GM19099 (cell line): ENCODE data around the gene MDK.
A peak's percentile ranks its signal among the peaks of the same experiment; 100 is the strongest.

ENCODE experiments used
- POLR2A ChIP-seq: IDR thresholded peaks from 3 replicates; pipeline ENCODE4 v1.6.1; 2011; ENCODE audit warnings: low read depth; ENCODE audit not compliant: insufficient read length; ENCODE audit errors: extremely low read depth

MDK gene

GRCh38 chr11:46342239-46342638, 39.2 kb upstream of the MDK start:
- TF ChIP-seq POLR2A: no peak

DNA sequence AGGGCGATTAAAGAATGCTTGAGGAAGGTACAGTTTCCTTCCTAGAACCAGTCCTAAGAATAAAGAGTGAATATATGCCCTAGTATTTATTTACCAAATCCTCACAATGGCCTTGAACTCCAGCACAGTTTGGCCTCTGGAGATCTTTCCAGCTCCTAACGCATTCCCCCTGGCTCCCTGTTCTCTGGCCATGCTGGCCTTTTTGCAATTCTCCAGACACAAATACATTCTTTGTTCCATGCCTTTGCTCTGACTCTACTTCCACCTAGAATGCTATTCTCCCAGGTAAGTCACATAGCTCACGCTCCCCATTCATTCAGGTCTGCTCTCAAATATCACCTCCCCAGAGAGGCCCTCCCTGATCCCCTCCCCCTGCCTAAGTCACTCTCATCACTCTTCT, 37.9 kb upstream of the MDK start:
- TF ChIP-seq POLR2A: no peak

GRCh38 chr11:46345131-46345597, 36.3 kb upstream of the MDK start:
- peak; percentile 53 for TF ChIP-seq POLR2A

DNA sequence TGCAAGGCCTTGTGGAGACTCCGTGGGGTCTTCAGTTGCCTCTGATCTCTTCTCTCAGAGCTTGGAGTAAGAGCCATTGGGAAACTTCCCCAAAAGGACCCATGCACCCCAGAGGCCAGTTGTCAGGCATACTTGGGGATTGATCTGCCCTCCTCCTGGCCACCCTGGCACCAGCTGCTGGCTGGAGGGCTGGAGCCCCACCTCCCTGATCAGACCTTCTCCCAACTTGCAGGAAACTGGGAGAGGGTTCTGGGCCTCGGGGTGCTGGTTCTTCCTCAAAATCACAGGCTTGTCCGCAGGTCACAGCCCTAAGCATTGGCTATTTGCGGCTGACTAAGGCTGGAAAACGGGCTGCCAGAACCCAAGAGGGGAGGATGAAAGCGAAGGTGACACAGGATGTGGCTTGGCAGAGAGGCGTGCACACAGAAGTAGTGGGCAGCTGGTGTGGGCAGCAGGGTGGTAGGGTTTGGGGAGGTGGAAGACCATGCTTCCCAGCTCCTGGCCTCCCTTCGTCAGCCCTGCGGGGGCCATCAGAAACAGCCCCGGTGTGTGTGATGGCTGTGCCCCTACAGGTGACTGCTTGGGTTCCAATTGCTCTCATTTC, 35.5 kb upstream of the MDK start:
- TF ChIP-seq POLR2A: no peak

DNA sequence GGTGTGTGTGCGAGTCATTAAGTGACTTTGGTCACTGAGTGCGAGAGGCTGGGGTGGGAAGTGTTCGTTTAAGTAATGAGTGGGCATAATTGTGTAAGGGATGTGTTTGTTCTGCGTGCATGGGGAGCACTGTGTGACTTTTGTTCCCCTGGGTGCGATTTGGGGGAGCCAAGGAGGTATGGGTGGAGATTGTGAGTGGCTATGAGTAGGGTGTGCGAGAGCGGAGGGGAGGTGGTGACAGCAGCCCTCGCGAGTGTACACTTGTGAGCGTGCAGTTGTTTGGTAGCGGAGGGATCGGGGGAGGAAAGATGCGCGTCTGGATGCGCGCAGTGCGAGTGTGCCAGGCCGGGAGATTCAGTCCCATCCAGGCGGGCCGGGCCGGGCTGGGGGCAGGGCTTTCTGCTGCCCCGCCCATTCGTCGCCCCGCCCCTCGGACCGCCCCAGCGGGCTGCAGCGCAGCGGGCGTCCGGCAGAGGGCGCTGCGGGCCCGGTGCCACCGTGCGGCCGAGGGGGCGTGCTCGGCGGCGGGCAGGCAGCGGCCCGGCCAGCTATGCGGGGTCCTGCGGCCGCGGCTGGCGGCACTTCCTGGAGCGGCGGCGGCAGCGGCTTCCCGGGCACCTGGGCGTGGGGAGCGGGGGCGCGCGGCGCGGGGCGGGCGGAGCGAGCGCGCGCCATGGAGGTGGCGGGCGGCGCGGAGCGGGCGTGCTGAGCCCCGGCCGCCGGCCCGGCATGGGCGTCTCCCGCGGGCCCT, 34.4 kb upstream of the MDK start, which contains the start of gene DGKZ:
DGKZ (plus strand) TSS at position 578 of the 751 bp plus-strand sequence. CDS start 197 bp downstream, outside the sequence.
- peak; percentile 68 for TF ChIP-seq POLR2A

GRCh38 chr11:46347637-46348311, 33.7 kb upstream of the MDK start:
- no peak for TF ChIP-seq POLR2A

- no peak for TF ChIP-seq POLR2A
Observed at GRCh38 chr11:46348566-46349401, 32.7 kb upstream of the MDK start.

GRCh38 chr11:46350695-46351094, 30.8 kb upstream of the MDK start:
- TF ChIP-seq POLR2A: no peak

GRCh38 chr11:46351148-46351547, 30.3 kb upstream of the MDK start:
- no peak for TF ChIP-seq POLR2A

DNA sequence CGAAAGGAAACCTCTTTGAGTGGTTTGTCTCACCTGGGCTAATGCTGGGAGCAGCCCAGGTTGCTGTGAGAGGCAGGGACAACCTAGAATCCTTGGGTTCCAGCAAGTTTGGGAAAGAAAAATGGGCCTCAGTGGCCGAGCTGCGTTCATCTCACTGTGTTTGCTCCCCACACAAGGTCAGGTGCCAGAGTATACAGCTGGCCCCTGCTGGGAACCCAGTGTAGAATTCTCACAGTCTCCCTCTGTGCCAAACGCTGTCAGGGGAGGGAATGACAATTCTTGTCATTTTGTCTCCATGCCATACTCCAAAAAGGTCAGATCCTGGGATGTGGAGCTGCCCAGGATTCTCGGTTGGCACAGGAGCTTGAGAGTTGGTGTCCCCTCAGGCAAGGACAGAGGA, 29.9 kb upstream of the MDK start:
- no peak for TF ChIP-seq POLR2A

DNA sequence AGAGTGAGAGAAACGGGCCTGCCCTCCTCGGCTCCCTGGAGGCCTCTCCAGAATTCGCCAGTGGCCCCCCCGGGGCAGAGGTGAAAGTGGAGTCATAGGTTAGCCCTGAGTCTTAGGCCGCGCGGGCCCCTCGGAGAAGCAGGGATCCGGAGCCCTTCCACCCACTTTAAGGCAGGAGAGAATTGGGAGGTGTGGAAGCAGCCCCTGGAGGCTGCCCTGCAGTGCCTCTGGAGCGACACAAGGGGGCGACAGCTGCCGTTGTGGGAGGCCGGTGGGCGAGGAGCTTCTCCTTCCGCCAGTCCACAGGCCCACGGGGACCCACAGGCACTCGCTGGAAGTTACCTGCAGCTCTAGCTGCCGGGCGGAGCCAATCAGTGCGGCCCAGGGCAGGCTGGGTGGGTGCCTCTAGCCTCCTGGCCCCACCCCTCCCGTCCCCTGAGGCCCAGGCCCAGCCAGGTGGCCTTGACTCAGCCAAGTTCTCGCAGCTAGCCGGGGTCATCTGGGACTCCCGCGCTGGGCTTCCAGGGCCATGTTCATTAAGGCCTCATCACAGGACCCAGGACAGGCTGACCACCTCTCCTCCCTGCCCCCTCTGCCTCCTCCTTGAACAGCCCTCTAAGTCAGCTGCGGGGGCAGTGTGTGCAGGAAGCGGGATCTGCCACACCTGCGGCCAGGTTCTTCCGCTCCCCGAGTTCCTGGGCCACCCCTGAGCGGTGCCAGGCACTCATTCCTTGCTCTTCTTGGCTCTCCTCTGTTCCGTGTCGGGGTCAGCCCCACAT, 29.2 kb upstream of the MDK start:
- TF ChIP-seq POLR2A: no peak

DNA sequence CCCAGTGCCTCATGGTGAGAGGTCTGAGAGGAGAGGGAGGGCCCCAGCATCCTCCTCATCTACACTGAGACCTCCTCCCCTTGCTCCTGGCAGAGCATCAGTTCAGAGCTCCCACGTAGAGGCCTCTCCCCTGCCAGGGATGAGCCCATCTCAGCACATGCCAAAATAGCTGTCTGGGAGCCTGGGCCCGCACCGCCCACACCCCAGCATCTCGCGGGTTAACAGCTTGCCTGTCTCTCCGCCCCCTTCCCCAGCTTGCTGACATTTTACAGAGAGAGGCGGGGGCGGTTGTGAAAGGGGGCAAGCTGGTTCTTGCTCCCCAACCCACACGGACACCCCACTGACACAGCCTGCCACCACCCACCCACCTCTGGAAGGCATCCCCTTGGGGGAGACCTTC, 27.8 kb upstream of the MDK start:
- no peak for TF ChIP-seq POLR2A

DNA sequence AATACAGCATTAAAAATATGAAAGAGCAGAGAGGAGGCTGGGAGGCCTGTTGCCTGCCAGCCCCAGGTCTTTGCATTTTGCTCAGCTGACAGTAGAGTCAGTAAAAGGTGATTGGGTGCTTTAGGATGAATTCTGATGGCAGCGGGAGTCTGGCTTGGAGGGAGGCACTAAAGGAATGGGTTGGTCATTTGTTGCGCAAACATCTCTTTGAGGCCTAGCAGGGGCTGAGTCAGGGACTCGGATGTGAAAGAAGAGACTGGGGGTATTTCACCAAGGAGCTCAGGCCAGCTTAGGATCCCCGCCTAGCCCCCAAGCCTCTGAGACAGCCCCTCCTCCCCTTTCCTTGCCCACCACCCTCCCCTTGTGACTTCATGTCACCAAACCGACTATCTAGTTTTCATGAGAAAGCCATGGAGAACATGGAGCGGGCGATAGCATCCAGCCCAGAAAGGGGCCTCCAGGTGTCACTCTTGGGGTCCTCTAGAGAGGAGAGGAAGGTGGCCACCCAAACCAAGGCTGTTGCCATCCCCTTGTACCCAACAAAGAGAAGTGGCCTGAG, 24.5 kb upstream of the MDK start:
- no peak for TF ChIP-seq POLR2A

- TF ChIP-seq POLR2A: no peak
Observed at GRCh38 chr11:46357483-46357936, 24.0 kb upstream of the MDK start.
